Stomach (tissue), 9 donors: ENCODE results near the gene ARHGAP40. TPM values are rescaled to one million over a fixed set of nuclear protein-coding genes. Genes with fewer than 3 reads are reported as not detected.

ENCODE experiments used
- DNase-seq, 2 donors: peaks; one replicate each; pipeline versions ENCODE4 v3.0.0 to v3.0.0-alpha.2; 2013 to 2019
- H3K27ac ChIP-seq, 5 donors: fragments of 200-600 bp in 4 of 5; sonication (generic) in 4 of 5; one replicate each; pipeline ENCODE4 v1.5.1; 2013 to 2019; ENCODE audit warnings: mild to moderate bottlenecking in 1 of 5, moderate library complexity in 1 of 5
- H3K27me3 ChIP-seq, 3 donors: fragments of 200-600 bp; sonication (generic); one replicate each; pipeline ENCODE4 v1.5.1; 2017 to 2019; ENCODE audit warnings: mixed run types in 1 of 3
- H3K36me3 ChIP-seq, 4 donors: fragments of 200-600 bp; sonication (generic); 1 replicate in 3 of 4; 2 replicates in 1 of 4; pipeline ENCODE4 v1.5.1; 2016 to 2019
- H3K4me1 ChIP-seq, 4 donors: fragments of 200-600 bp; sonication (generic); one replicate each; pipeline ENCODE4 v1.5.1; 2016 to 2019
- H3K4me3 ChIP-seq, 4 donors: fragments of 200-600 bp; sonication (generic) in 3 of 4; one replicate each; pipeline ENCODE4 v1.5.1; 2016 to 2019; ENCODE audit warnings: mild to moderate bottlenecking in 1 of 4
- H3K9me3 ChIP-seq, 4 donors: fragments of 200-600 bp; sonication (generic); one replicate each; pipeline ENCODE4 v1.5.1; 2016 to 2019
- EP300 ChIP-seq: sonication (generic); formaldehyde crosslinking; IDR thresholded peaks from one replicate; pipeline ENCODE4 v1.6.1; 2017; ENCODE audit warnings: antibody characterized with exemption
- POLR2A ChIP-seq, 4 donors: fragments of 450-650 bp; IDR thresholded peaks; one replicate each; pipeline ENCODE4 v1.6.1; 2016; ENCODE audit warnings: antibody characterized with exemption in 4 of 4, control low read depth in 2 of 4, mild to moderate bottlenecking in 1 of 4, moderate library complexity in 1 of 4
- POLR2AphosphoS5 ChIP-seq, 3 donors: sonication (generic); formaldehyde crosslinking; IDR thresholded peaks; one replicate each; pipeline ENCODE4 v1.6.1; 2016; ENCODE audit warnings: antibody characterized with exemption in 3 of 3
- WGBS, 5 donors: extraction: QIAGEN DNeasy Blood & Tissue Kit in 3 of 5; methylation state at CpG; one replicate each; pipeline versions ENCODE4 v1.1.5 to v1.1.7; 2013 to 2018; 5-methylcytosine and 5-hydroxymethylcytosine counted together
- intact Hi-C: fragments of 100-400 bp; cut with DNase I; formaldehyde crosslinking; loops from one replicate; pipeline ENCODE4 v1.15.1; 2023; ENCODE audit warnings: low total_unique reads
- polyA plus RNA-seq, 3 donors: library from polyadenylated mRNA; stranded (reverse); fragments of 200-250 nt; gene quantifications; one replicate each; pipeline ENCODE4 v1.2.3, GENCODE V29; 2013
- total RNA-seq, 5 donors: library from RNA; depleted of rRNA; stranded (reverse); fragments of >200 nt; gene quantifications; one replicate each; pipeline versions ENCODE4 v1.1.0 to v1.2.3, GENCODE V29; 2014 to 2016
- TF ChIP-seq, protein P1 (sequence below), 7 experiments: fragments of 450-650 bp in 4 of 7; fragments of 200-600 bp in 3 of 7; sonication (generic) in 3 of 7; IDR thresholded peaks; one replicate each; pipeline ENCODE4 v1.5.1; 2016 to 2019; ENCODE audit warnings: antibody characterized with exemption in 7 of 7, control low read depth in 2 of 7, mild to moderate bottlenecking in 1 of 7
- donor health status: healthy with polysubstance abuse.
- donor health status: Bipolar disorder and iron deficiency.
- donor health status: healthy.

Gene ARHGAP40
- total and polyA plus RNA-seq, 8 donors, result 0.31 to 15.7 (median 1.1) TPM; not detected in 3

DNA sequence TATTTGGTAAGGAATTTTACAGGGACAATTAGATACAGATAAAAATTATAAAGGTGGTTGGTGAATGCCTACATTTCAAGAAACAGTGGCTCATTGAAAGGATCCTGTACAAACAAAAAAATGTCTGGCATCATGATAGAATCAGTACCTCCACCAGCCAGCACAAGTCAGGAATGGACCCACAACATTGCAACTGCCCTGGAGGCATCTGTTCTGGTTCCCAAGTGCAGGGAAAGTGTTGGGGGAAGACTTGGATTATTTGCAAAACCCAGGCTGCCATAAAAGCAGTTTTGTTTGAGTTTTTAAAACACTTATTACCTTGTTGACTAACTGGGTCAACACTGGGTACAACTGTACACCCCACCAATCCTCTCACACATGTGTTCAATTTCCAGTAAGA, 24.3 kb downstream of the ARHGAP40 start:
- no peak for DNase-seq

DNA sequence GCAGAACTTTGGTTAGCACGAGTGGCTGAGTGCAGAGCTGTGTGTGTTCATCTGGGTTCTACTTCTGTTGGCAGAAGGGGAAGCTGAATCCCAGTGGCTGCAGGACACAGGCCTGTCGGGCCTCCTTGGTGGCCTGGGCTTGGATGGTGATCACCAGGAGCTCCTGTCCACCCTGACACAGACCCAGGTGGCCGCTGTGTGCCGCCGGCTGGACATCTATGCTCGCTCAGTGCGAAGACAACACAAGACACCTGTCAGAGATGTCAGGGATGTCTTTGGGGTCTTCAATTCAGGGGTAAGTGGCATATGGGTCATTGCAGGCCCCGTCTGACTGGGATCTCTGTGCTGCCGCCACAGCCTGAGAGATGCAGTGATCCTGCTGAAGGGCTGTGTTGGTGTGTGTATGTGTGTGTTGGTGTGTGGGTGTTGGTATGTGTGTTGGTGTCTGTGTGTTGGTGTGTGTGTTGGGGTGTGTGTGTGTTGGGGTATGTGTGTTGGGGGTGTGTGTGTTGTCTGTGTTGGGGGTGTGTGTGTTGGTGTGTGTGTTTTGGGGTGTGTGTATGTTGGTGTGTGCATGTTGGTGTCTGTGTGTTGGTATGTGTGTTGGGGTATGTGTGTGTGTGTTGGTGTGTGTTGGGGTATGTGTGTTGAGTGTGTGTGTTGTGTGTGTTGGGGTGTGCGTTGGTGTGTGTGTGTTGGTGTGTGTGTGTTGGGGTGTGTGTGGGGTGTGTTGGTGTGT, 25.5 kb downstream of the ARHGAP40 start:
- TF ChIP-seq, protein P1, sequence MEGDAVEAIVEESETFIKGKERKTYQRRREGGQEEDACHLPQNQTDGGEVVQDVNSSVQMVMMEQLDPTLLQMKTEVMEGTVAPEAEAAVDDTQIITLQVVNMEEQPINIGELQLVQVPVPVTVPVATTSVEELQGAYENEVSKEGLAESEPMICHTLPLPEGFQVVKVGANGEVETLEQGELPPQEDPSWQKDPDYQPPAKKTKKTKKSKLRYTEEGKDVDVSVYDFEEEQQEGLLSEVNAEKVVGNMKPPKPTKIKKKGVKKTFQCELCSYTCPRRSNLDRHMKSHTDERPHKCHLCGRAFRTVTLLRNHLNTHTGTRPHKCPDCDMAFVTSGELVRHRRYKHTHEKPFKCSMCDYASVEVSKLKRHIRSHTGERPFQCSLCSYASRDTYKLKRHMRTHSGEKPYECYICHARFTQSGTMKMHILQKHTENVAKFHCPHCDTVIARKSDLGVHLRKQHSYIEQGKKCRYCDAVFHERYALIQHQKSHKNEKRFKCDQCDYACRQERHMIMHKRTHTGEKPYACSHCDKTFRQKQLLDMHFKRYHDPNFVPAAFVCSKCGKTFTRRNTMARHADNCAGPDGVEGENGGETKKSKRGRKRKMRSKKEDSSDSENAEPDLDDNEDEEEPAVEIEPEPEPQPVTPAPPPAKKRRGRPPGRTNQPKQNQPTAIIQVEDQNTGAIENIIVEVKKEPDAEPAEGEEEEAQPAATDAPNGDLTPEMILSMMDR (IDR thresholded peaks at IDR 0.05), result no peak
- TF ChIP-seq POLR2A (IDR thresholded peaks at IDR 0.05) (no peak), EP300 (no peak), POLR2AphosphoS5 (IDR thresholded peaks at IDR 0.05) (no peak)
- Histone ChIP-seq H3K36me3 (no peaks in the 10 kb centered on the region), H3K4me3 (no peak overlapping the region), H3K9me3 (peaks cover 0 to 13% (median 9%) of the 10 kb centered on the region in 4 donors), H3K4me1 (no peaks in the 10 kb centered on the region), H3K27ac (no peak overlapping the region), H3K27me3 (peaks cover 0 to 14% (median 0%) of the 10 kb centered on the region in 3 donors)
- 81 to 92% (median 88%) methylated on average over 5 to 10 of the region's 10 CpGs for WGBS, 5 donors
- no peak for DNase-seq
- intact Hi-C loops, result no loop called here

More for the DNA sequence above, 24.3 kb downstream of the ARHGAP40 start:
- Histone ChIP-seq H3K9me3 (peaks cover 0 to 13% (median 9%) of the 10 kb centered on the region in 4 donors), H3K4me3 (no peak overlapping the region), H3K36me3 (no peaks in the 10 kb centered on the region), H3K27ac (no peak overlapping the region), H3K4me1 (no peaks in the 10 kb centered on the region), H3K27me3 (peaks cover 0 to 14% (median 0%) of the 10 kb centered on the region in 3 donors)
- TF ChIP-seq, protein P1 (IDR thresholded peaks at IDR 0.05), result no peak
- TF ChIP-seq POLR2AphosphoS5 (IDR thresholded peaks at IDR 0.05), result no peak
- TF ChIP-seq EP300, result no peak
- TF ChIP-seq POLR2A (IDR thresholded peaks at IDR 0.05), result no peak
- intact Hi-C loops, result no loop called here

DNA sequence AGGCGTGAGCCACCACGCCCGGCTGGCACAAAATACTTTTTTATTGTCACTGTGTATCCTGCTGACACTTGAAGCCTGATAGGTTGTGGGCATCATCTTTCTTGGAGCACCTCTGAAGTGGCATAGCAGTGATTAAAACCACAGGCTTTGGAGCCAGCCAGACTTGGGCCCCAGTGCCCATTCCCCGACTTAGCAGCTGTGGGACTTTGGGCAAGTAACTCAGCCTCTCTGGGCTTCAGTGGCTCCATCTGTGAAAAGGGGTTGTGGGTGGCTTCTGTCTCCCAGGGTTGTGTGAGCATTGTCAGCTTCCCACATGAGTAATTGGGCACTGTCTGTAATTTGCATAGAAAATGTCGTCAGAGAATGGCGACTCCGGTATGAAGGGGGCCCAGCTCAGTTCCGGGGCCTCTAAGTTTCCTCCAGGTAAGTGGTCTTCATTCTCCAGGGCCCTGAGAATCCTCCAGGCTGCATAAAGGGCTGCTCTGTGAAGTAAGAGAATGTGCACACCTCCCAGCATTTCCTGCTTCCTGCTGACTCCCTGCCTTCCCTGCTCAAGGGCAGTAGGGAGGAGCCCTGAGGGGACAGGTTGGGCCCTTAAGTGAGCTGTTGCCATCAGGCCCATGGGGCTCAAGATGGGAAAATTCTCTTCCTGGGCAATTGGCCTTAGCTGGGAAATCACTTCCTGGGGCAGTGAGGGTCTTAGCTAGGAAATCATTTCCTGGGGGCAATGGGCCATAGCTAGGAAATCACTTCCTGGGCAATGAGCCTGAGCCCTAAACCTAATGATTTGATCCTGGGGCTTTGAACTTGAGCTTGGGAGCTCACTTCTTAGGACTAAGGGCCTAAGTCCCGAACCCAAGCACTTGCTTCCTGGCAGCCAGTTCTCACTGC, 27.2 kb downstream of the ARHGAP40 start:
- Histone ChIP-seq H3K27me3 (peaks cover 0 to 5% (median 3%) of the 10 kb centered on the region in 3 donors), H3K27ac (no peak overlapping the region), H3K4me1 (peaks cover 0 to 6% (median 2%) of the 10 kb centered on the region in 4 donors), H3K4me3 (no peak overlapping the region), H3K36me3 (no peaks in the 10 kb centered on the region), H3K9me3 (peaks cover 0 to 8% (median 6%) of the 10 kb centered on the region in 4 donors)
- TF ChIP-seq EP300, result no peak
- no peak for TF ChIP-seq POLR2A (IDR thresholded peaks at IDR 0.05)
- TF ChIP-seq, protein P1 (IDR thresholded peaks at IDR 0.05), result no peak
- no peak for TF ChIP-seq POLR2AphosphoS5 (IDR thresholded peaks at IDR 0.05)
- WGBS, 5 donors, result 77 to 93% (median 89%) methylated on average over 9 of the region's 9 CpGs
- DNase-seq, result peak in 1 of 2 donors; percentile 13
- intact Hi-C loops, result no loop called here

DNA sequence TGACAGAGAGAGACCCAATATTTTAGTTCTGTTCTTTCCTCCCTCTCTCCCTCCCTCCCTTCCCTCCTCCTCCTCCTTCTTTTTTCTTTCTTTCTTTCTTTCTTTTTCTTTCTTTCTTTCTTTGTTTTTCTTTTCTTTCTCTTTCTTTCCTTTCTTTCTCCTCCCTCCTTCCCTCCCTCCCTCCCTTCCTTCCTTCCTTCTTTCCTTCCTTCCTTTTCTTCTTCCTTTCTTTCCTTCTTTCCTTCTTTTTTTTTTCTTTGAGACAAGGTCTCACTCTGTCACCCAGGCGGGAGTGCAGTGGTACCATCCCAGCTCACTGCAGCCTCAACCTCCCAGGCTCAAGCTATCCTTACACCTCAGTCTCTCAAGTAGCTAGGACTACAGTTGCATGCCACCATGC, 28.4 kb downstream of the ARHGAP40 start:
- H3K4me1 ChIP-seq, result peaks cover 0 to 6% (median 2%) of the 10 kb centered on the region in 4 donors
- H3K4me3 ChIP-seq, result no peak overlapping the region
- TF ChIP-seq POLR2A (IDR thresholded peaks at IDR 0.05) (no peak), POLR2AphosphoS5 (IDR thresholded peaks at IDR 0.05) (no peak), EP300 (no peak)
- TF ChIP-seq, protein P1 (IDR thresholded peaks at IDR 0.05), result no peak
- DNase-seq, result no peak
- H3K27ac ChIP-seq, result no peak overlapping the region
- WGBS, 5 donors, result 87 to 95% (median 94%) methylated on average over 1 of the region's 1 CpG
- H3K27me3 ChIP-seq, result peaks cover 0 to 17% (median 3%) of the 10 kb centered on the region in 3 donors
- H3K9me3 ChIP-seq, result no peaks in the 10 kb centered on the region
- intact Hi-C loops, result no loop called here
- no peaks in the 10 kb centered on the region for H3K36me3 ChIP-seq
